Liver (tissue), 3 donors: ENCODE data around the gene USP24.

Experiments used
- HNF4A ChIP-seq, 2 donors: conservative IDR thresholded peaks; 2 replicates each; pipeline ENCODE4 v1.6.1; 2016; ENCODE audit warnings: antibody characterized with exemption in 2 of 2, mild to moderate bottlenecking in 2 of 2
- JUND ChIP-seq, 2 donors: IDR thresholded peaks; 2 replicates each; pipeline ENCODE4 v1.6.1; 2016; ENCODE audit warnings: antibody characterized with exemption in 2 of 2
- NR2F2 ChIP-seq: IDR thresholded peaks from 2 replicates; pipeline ENCODE4 v1.6.1; 2016; ENCODE audit warnings: antibody characterized with exemption
- RXRA ChIP-seq, 2 donors: IDR thresholded peaks; 2 replicates each; pipeline ENCODE4 v1.6.1; 2017 to 2018; ENCODE audit warnings: antibody characterized with exemption in 2 of 2, mild to moderate bottlenecking in 1 of 2
- TAF1 ChIP-seq: conservative IDR thresholded peaks from 2 replicates; pipeline ENCODE4 v1.6.1; 2016; ENCODE audit warnings: antibody characterized with exemption, mild to moderate bottlenecking
- YY1 ChIP-seq: IDR thresholded peaks from 2 replicates; pipeline ENCODE4 v1.6.1; 2016; ENCODE audit warnings: antibody characterized with exemption, mild to moderate bottlenecking
- ZBTB33 ChIP-seq: IDR thresholded peaks from 2 replicates; pipeline ENCODE4 v1.6.1; 2016; ENCODE audit warnings: antibody characterized with exemption
- TF ChIP-seq, protein P1 (sequence below): fragments of 150-350 bp; IDR thresholded peaks from 2 replicates; pipeline ENCODE4 v1.5.1; 2017; ENCODE audit warnings: improper control_type of control experiment, low read depth, low read length; ENCODE audit not compliant: missing input control
- TF ChIP-seq, protein P2 (sequence below): IDR thresholded peaks from 2 replicates; pipeline ENCODE4 v1.6.1; 2016; ENCODE audit warnings: antibody characterized with exemption, mild to moderate bottlenecking
- TF ChIP-seq, protein P3 (sequence below): IDR thresholded peaks from 2 replicates; pipeline ENCODE4 v1.6.1; 2016; ENCODE audit warnings: antibody characterized with exemption
- donor health status: healthy.
- donor health status: healthy.

DNA sequence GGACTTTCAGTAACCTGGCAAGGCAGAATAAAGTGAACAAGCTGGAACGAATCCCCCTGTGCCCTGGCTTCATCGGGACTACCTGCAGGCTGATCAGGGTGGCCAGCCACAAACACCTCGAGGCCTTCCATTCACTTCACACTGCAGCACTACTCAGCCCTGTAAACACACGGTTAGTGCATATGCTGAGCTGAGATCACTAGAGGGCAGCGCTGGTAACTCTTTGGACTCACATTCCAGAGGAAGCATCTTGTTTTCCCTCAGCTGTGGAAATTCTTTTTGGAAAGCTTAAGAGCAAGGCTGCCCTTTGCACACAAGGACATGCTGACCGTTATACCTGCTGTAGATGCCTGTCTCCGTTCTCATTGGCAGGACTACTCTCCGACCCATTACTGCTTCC, 143.7 kb downstream of the USP24 start:
- TF ChIP-seq, protein P1, sequence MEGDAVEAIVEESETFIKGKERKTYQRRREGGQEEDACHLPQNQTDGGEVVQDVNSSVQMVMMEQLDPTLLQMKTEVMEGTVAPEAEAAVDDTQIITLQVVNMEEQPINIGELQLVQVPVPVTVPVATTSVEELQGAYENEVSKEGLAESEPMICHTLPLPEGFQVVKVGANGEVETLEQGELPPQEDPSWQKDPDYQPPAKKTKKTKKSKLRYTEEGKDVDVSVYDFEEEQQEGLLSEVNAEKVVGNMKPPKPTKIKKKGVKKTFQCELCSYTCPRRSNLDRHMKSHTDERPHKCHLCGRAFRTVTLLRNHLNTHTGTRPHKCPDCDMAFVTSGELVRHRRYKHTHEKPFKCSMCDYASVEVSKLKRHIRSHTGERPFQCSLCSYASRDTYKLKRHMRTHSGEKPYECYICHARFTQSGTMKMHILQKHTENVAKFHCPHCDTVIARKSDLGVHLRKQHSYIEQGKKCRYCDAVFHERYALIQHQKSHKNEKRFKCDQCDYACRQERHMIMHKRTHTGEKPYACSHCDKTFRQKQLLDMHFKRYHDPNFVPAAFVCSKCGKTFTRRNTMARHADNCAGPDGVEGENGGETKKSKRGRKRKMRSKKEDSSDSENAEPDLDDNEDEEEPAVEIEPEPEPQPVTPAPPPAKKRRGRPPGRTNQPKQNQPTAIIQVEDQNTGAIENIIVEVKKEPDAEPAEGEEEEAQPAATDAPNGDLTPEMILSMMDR, result peak; percentile 18
- TF ChIP-seq, protein P2, sequence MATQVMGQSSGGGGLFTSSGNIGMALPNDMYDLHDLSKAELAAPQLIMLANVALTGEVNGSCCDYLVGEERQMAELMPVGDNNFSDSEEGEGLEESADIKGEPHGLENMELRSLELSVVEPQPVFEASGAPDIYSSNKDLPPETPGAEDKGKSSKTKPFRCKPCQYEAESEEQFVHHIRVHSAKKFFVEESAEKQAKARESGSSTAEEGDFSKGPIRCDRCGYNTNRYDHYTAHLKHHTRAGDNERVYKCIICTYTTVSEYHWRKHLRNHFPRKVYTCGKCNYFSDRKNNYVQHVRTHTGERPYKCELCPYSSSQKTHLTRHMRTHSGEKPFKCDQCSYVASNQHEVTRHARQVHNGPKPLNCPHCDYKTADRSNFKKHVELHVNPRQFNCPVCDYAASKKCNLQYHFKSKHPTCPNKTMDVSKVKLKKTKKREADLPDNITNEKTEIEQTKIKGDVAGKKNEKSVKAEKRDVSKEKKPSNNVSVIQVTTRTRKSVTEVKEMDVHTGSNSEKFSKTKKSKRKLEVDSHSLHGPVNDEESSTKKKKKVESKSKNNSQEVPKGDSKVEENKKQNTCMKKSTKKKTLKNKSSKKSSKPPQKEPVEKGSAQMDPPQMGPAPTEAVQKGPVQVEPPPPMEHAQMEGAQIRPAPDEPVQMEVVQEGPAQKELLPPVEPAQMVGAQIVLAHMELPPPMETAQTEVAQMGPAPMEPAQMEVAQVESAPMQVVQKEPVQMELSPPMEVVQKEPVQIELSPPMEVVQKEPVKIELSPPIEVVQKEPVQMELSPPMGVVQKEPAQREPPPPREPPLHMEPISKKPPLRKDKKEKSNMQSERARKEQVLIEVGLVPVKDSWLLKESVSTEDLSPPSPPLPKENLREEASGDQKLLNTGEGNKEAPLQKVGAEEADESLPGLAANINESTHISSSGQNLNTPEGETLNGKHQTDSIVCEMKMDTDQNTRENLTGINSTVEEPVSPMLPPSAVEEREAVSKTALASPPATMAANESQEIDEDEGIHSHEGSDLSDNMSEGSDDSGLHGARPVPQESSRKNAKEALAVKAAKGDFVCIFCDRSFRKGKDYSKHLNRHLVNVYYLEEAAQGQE, result no peak
- TF ChIP-seq, protein P3, sequence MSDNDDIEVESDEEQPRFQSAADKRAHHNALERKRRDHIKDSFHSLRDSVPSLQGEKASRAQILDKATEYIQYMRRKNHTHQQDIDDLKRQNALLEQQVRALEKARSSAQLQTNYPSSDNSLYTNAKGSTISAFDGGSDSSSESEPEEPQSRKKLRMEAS, result no peak
- TF ChIP-seq RXRA (IDR thresholded peaks at IDR 0.05) (peak; percentile 49 to 72), NR2F2 (no peak), YY1 (no peak), TAF1 (no peak), JUND (IDR thresholded peaks at IDR 0.05) (no peak), HNF4A (conservative IDR thresholded peaks at IDR 0.05) (peak; percentile 45 to 75), ZBTB33 (no peak)
